ENCODE measurements around the gene STXBP1. TPM values are rescaled to one million over a fixed set of nuclear protein-coding genes. Genes with fewer than 3 reads are reported as not detected.

STXBP1 gene
- total and polyA plus RNA-seq, 2 of the 8 experiments (the other 6 are each of a cell fraction or from before 2014, with no cell fraction given) = 11.5 to 60.9 TPM

- Histone ChIP-seq H2BK5ac (ENCODE audit: low read depth, low read length) (no peak overlapping the region), H3K4me1 (replicated peaks in 1 of 4; ENCODE audit: control insufficient read depth in 3 of 4, insufficient read depth in 4 of 4, low read length in 3 of 4) (no peaks in the 10 kb centered on the region), H4K91ac (replicated peaks; ENCODE audit: insufficient read length, low read length) (no peak overlapping the region), H3K4me3 (ENCODE audit: extremely low read depth in 1 of 4, insufficient read depth in 2 of 4, low read depth in 3 of 4, low read length in 4 of 4) (no peak overlapping the region), H3K27ac (ENCODE audit: low read depth, low read length) (no peak overlapping the region), H2BK120ac (replicated peaks; ENCODE audit: low read depth, low read length) (no peak overlapping the region), H3K56ac (replicated peaks; ENCODE audit: insufficient read length, low read depth, low read length) (no peak overlapping the region), H4K5ac (ENCODE audit: insufficient read length, low read depth, low read length) (no peak overlapping the region), H3K18ac (ENCODE audit: extremely low read depth, low read length) (no peak overlapping the region), H2AK5ac (ENCODE audit: low read depth, low read length) (no peak overlapping the region), H3K36me3 (ENCODE audit: control insufficient read depth in 2 of 4, insufficient read depth in 4 of 4, low read length in 3 of 4) (peaks cover 0 to 15% (median 11%) of the 10 kb centered on the region in 4 experiments; a peak in 6 of 8 replicates), H2BK12ac (ENCODE audit: low read depth, low read length) (no peak overlapping the region), H2BK15ac (ENCODE audit: low read length) (no peak overlapping the region), H3K79me2 (ENCODE audit: control insufficient read depth in 1 of 2, insufficient read depth in 2 of 2, low read length in 2 of 2) (no peaks in the 10 kb centered on the region), H3K9me3 (ENCODE audit: insufficient read depth in 2 of 2, low read depth in 1 of 2, low read length in 1 of 2) (no peaks in the 10 kb centered on the region), H3K4ac (replicated peaks; ENCODE audit: insufficient read length, low read depth, low read length) (no peak overlapping the region), H4K8ac (ENCODE audit: extremely low read depth, insufficient read depth, low read length) (no peak overlapping the region), H3K14ac (ENCODE audit: insufficient read length) (no peak overlapping the region), H4K20me1 (replicated peaks in 1 of 2; ENCODE audit: control insufficient read depth in 1 of 2, insufficient read depth in 2 of 2, low read length in 2 of 2) (peaks cover 0 to 2% of the 10 kb centered on the region in 2 experiments), H2AFZ (ENCODE audit: low read length) (no peak overlapping the region), H3K23me2 (ENCODE audit: low read depth, low read length) (no peaks in the 10 kb centered on the region), H3K4me2 (ENCODE audit: insufficient read depth in 1 of 2, low read depth in 2 of 2, low read length in 2 of 2) (no peak overlapping the region), H3K9ac (replicated peaks in 1 of 4; ENCODE audit: extremely low read depth in 1 of 4, low read depth in 3 of 4, low read length in 3 of 4) (no peak overlapping the region), H3K79me1 (ENCODE audit: low read depth, low read length) (no peaks in the 10 kb centered on the region; the same call in 1 of the 2 replicates), H3K27me3 (replicated peaks in 1 of 4; ENCODE audit: control insufficient read depth in 3 of 4, extremely low read depth in 1 of 4, insufficient read depth in 3 of 4, low read length in 3 of 4) (no peaks in the 10 kb centered on the region), H3K23ac (ENCODE audit: insufficient read length) (no peak overlapping the region), H2BK20ac (ENCODE audit: low read length) (no peak overlapping the region)
- ChIA-PET POLR2A (ENCODE audit: partially characterized antibody) (no interaction called here), CTCF (ENCODE audit: partially characterized antibody) (interaction anchor here (0.5 to 1.8 kb wide), 2 partner anchors 32 to 124 kb away, joined by 4 read pairs; no protein-coding TSS in a partner anchor)
- FAIRE-seq = no peak
- no peak for DNase-seq (ENCODE audit: low read depth in 1 of 2, low spot score in 2 of 2)
- 99% methylated on average over 7 of the region's 7 CpGs; no CpG with 5 or more reads in 1 of the 2 experiments for WGBS, 2 experiments (ENCODE audit: extremely low coverage in 1 of 2, insufficient coverage in 1 of 2, insufficient read length in 1 of 2, insufficient replicate concordance in 2 of 2, low coverage in 1 of 2, low lambda C conversion rate in 2 of 2, missing lambda C conversion rate in 1 of 2)
- TF ChIP-seq NRF1 (IDR thresholded peaks at IDR 0.05; ENCODE audit: low read depth, low read length) (no peak), CREB1 (IDR thresholded peaks at IDR 0.05) (no peak), HDAC2 (IDR thresholded peaks at IDR 0.05; ENCODE audit: borderline replicate concordance in 1 of 2, low read depth in 2 of 2, low read length in 2 of 2) (no peak)
These were observed 52.2 kb downstream of the STXBP1 start for GRCh38 chr9:127664324-127664677.
